Lung microvascular endothelial cell (primary cell): ENCODE results near the gene MOGAT1. TPM values are rescaled to one million over a fixed set of nuclear protein-coding genes. Genes with fewer than 3 reads are reported as not detected.
"Not testable (repeated sequence)": the region's sequence is repeated elsewhere in the genome, so short reads cannot be mapped to it uniquely, and the experiment has no call there.

Source experiments
- DNase-seq, 2 donors: peaks; one replicate each; pipeline versions ENCODE4 v3.0.0 to v3.0.0-alpha.2; 2010; ENCODE audit warnings: low read depth in 2 of 2
- total RNA-seq: library from RNA; depleted of rRNA; stranded (reverse); fragments of >200 nt; gene quantifications from 2 replicates; pipeline ENCODE4 v1.2.1, GENCODE V29; 2014

Gene MOGAT1
- total RNA-seq, 1 donor from 2014 or later: not detected

- DNase-seq: no peak
These were observed 1.0 kb upstream of the MOGAT1 start for GRCh38 chr2:222670191-222671038.

DNA sequence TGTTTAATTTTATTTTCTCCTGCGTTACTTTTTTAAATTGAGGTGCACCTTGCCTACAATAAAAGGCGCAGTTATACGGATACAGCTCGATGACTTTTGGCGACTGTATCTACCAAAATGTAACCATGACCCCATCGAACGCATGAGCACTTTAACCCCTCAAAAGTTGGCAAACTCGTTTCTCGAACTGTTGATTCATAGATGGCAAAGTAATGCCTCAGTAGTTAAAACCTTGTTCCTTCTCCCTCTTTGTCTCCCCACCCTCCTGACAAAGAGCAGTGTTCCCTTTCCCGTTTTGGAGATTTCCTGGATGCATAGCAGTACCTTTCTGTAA, 577 bp downstream of the MOGAT1 start:
- DNase-seq: no peak

DNA sequence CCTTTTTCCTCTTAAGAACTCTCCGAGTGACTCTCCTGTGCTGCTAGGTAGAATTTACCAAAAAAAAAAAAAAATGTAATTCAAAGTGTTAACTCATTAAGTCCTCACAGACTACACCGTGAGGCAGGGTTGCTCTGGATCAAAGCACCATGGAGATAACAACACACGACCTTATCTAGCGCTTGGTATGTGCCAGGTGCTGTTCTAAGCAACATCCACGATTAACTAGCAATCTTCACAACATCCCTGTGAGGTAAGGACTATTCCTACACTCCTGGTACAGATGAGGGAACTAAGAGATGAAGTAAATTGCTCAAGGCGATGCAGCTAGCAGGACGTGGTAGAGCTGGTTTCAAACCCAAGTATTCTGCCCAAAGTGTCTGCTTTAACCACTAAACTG, 1.8 kb downstream of the MOGAT1 start:
- DNase-seq: no peak

DNA sequence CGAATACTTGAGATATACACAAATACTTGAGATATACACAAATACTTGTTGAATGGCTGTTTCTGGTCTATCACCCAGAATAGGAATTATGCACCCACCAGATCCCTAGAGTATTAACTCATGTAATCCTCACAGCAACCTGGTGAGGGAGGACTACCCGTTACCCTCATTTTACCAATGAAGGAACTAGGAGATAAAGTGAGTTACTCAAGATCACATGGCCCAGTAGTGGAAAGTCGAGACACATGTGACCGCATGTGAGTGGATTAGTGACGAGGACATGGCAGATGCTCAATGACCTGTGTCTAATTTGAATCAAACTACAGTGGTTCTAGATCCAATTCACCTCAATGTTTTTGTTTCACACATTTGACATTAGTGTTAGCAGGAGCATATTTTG, 2.4 kb downstream of the MOGAT1 start:
- DNase-seq: no peak

DNA sequence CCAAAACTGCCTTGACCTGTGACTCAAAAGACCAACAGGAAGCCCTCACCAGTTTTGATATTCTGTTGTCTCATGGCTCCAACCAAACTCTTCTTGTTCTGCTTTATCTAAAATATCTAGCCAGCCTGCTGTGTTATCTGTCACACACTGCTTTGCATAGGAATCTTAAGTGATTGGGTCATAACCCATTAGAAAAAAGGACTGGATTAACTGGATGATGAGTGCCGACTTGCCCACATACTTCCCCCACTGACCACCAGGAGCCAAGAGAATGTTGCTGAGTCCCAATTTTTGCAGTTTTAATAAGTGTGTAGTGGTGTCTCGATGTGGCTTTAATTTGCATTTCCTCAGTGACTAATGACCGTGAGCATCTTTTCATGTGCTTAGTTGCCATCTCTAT, 6.5 kb downstream of the MOGAT1 start:
- no peak for DNase-seq

- DNase-seq: no peak
These were observed 12.3 kb downstream of the MOGAT1 start for GRCh38 chr2:222683805-222684204.

DNA sequence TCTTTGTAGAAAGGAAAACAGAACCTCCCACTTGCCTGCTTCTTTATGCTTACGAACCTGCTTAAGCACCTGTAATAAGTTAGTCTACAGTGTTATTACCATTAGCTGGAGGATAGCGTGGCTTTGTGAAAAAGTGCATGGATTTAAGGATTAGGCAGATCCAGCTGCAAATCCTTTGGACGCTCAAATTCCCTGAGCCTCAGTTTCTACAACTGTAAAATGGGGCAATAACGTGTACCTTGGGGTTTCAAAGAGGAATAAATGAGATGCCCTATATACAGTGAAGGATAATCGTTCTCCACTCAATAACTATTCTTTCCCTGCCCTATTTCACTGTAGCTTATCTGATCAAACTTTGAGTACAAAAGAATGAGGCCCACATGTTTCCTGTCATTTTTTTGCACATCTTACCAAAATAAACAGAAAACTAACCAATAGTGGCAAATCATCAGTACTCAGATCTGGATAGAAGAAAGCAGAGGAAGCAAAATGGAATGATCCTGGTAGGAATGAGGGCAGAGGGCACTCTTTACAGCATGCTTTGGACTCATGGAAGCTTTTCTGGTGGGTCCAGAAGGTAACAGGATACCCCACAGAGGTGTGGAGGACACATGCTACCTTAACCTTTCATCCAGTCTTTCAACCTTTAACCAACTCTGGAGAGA, 14.8 kb downstream of the MOGAT1 start:
- peak; percentile 51 to 53 for DNase-seq

DNA sequence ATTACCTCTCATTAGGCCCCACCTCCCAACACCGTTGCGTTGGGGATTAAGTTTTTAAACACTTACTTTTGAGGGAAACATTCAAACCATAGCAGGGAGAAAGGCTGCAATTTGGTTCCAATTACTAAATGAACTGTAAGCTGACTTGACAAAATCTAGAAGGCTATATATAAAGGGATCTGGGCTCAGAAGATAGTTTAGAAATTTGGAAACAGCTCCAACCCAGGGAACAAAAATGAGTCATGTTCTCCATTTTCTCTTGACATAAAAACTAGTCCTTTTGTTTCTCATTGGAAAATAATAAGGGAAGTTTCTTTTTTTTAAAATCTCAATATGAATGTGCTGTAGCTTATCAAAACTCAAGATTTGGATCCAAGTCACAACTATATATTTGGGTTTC, 17.5 kb downstream of the MOGAT1 start:
- no peak for DNase-seq

DNA sequence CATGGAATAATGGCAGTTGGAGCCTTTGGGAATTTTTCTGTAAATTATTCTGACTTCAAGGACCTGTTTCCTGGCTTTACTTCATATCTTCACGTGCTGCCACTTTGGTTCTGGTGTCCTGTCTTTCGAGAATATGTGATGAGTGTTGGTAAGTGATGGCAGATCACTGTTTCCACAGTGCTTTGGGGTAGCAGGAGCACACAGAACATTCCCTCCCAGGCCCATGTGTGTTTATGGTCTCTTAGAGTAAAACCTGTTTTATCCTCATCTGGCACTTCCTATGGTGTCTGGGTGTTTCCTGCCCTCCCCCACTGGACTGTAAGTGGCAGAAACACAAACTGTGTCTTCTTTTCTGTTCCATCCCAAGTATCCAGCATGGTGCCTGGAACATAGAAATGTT, 17.9 kb downstream of the MOGAT1 start:
- DNase-seq: no peak

- peak; percentile 74 to 75 for DNase-seq
These were observed 19.2 kb downstream of the MOGAT1 start for GRCh38 chr2:222690564-222691200.

- DNase-seq: not testable (repeated sequence)
These were observed 22.0 kb downstream of the MOGAT1 start for GRCh38 chr2:222693413-222693812.

- peak; percentile 20 to 51 for DNase-seq
These were observed 22.4 kb downstream of the MOGAT1 start for GRCh38 chr2:222693837-222694236.

DNA sequence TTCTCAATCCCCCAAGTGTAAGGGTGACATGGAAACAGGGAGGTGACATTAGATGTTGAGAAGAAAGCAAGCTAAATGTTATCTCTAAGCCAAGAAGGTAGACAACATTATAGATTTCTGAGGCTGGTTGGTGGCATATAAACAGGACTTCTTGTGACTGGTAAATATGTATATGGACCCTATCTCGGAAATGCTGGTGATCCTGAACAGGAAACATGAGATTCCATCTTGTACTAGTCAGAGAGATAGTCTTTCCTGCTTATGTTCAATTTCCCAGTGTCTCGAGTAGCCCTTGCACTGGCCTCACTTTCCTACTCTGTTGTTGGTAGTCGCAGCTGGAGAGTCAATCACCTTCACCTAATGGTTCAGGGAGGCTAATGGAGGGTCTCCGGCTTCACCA, 26.8 kb downstream of the MOGAT1 start:
- DNase-seq: peak in 1 of 2 donors; percentile 75

- DNase-seq: no peak
These were observed 29.8 kb downstream of the MOGAT1 start for GRCh38 chr2:222701233-222701632.

- no peak for DNase-seq
These were observed 30.3 kb downstream of the MOGAT1 start for GRCh38 chr2:222701721-222702131.

- DNase-seq: no peak
These were observed 31.6 kb downstream of the MOGAT1 start for GRCh38 chr2:222703091-222703490.

GRCh38 chr2:222703886-222704285, 32.4 kb downstream of the MOGAT1 start:
- DNase-seq: peak in 1 of 2 donors; percentile 28

DNA sequence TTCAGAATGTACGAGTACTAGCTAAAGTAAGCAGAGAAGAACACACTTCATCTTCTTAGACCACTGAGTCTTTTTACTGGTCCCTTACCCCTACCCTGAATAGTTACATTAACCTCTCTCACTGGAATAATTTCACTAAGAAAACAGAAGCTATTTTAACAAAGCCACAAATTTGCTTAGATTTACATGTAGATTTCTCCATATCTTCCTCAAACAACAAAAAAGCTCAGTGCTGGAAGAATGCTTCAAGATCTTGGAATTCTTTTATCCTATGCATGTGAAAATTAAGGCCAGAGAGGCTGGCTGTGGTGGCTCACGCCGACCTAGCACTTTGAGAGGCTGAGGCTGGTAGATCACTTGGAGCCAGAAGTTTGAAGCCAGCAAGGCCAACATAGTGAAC, 35.2 kb downstream of the MOGAT1 start:
- DNase-seq: no peak

DNA sequence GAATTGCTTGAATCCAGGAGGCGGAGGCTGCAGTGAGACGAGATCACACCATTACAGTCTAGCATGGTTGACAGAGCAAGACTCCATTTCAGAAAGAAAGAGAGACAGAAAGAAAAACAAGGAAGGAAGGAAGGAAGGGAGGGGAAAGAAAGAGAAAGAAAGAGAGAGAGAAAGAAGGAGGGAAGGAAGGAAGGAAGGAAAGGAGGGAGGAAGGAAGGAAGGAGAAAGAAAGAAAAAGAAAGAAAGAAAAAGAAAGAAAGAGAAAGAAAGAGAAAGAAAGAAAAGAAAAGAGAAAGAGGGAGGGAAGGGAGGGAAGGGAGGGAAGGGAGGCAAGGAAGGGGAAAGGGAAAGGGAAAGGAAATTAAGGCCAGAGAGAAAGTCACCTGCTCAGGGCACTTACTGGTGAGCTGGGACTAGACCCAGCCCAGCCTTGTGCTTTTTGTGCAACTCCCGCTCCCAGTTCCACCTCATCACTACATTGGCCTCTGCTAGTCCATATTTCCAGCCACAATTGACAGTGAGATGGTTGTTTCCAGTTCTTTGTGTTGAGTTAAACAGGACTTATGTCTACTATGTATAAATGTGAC, 35.7 kb downstream of the MOGAT1 start:
- DNase-seq: no peak

DNA sequence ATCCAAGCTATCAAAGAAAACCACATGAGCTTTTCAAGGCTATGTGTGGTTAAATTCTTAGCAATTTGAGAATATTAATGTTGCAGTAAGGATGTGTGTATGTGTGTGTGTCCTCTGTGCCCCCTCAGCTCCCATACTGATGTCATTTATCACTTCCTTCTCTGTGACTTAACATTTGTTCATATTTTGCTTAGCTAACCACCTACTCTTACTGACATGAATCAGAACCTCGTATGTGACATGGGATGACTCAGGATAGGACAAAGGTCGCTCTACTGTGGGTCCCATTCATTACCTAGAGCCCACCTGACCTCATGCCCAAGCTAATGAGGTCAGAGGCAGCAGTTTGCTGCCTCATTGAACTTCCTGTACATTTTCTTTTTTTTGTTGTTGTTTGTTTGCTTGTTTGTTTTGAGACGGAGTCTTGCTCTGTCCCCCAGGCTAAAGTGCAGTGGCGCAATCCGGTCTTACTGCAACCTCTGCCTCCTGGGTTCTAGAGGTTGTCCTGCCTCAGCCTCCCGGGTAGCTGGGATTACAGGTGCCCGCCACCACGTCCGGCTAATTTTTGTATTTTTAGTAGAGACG, 36.3 kb downstream of the MOGAT1 start:
- peak in 1 of 2 donors; percentile 52 for DNase-seq

- peak; percentile 74 to 83 for DNase-seq
These were observed 36.8 kb downstream of the MOGAT1 start for GRCh38 chr2:222708274-222708710.
